SK-N-SH (cell line): ENCODE measurements around the gene RPL29. TPM values are rescaled to one million over a fixed set of nuclear protein-coding genes. Genes with fewer than 3 reads are reported as not detected.

ENCODE experiments used
- CTCF ChIA-PET: fragments of 300-600, 350-600 bp; formaldehyde crosslinking; extraction: SDS; loops from one replicate; lab custom pipeline; 2021; lab: Yijun Ruan, JAX
- POLR2A ChIA-PET: fragments of 350-600 bp; sonication (Branson Sonifier 250); formaldehyde crosslinking; extraction: SDS; loops from one replicate; lab custom pipeline; 2020; ENCODE audit warnings: antibody characterized with exemption, inconsistent platforms; lab: Yijun Ruan, JAX
- DNase-seq: peaks from one replicate; pipeline ENCODE4 v3.0.0; 2012
- H2AFZ ChIP-seq: fragments of 200-600 bp; sonication (generic); 2 replicates; pipeline ENCODE4 v1.8.1; 2016; ENCODE audit warnings: antibody characterized with exemption, mild to moderate bottlenecking, low read depth
- H3F3A ChIP-seq: fragments of 200-600 bp; sonication (generic); replicated peaks from 2 replicates; pipeline ENCODE3; 2016; ENCODE audit warnings: antibody characterized with exemption, mild to moderate bottlenecking; ENCODE audit not compliant: insufficient read depth
- H3K27ac ChIP-seq, 2 experiments: fragments of 200-500 bp in 1 of 2; fragments of 200-600 bp in 1 of 2; sonication (Bioruptor generic) in 1 of 2; sonication (generic), shearing (Covaris generic) in 1 of 2; 2 replicates each; pipeline versions ENCODE4 v1.5.1 to v1.6.1; 2014 to 2016; ENCODE audit warnings: low read depth in 2 of 2, inconsistent platforms in 1 of 2, low read length in 1 of 2, mild to moderate bottlenecking in 1 of 2, mixed read lengths in 1 of 2
- H3K27me3 ChIP-seq: fragments of 200-600 bp; sonication (generic), shearing (Covaris generic); 2 replicates; pipeline ENCODE4 v1.6.1; 2016; ENCODE audit warnings: mixed run types; ENCODE audit not compliant: insufficient read depth
- H3K36me3 ChIP-seq, 2 experiments: fragments of 200-500 bp in 1 of 2; fragments of 200-600 bp in 1 of 2; sonication (Bioruptor generic) in 1 of 2; sonication (generic) in 1 of 2; replicated peaks in 1 of 2; 2 replicates each; pipeline versions ENCODE3 to v1.5.1; 2014 to 2016; ENCODE audit warnings: low read length in 1 of 2, mild to moderate bottlenecking in 1 of 2; ENCODE audit not compliant: insufficient read depth in 2 of 2, control insufficient read depth in 1 of 2
- H3K4me1 ChIP-seq, 2 experiments: fragments of 200-500 bp in 1 of 2; fragments of 200-600 bp in 1 of 2; sonication (Bioruptor generic) in 1 of 2; sonication (generic), shearing (Covaris generic) in 1 of 2; 2 replicates each; pipeline versions ENCODE4 v1.5.1 to v1.6.1; 2014 to 2016; ENCODE audit warnings: low read depth in 1 of 2, low read length in 1 of 2, mixed run types in 1 of 2; ENCODE audit not compliant: insufficient read depth in 2 of 2, control insufficient read depth in 1 of 2
- H3K4me2 ChIP-seq: fragments of 200-600 bp; sonication (generic), shearing (Covaris generic); 2 replicates; pipeline ENCODE4 v1.6.1; 2017; ENCODE audit warnings: mixed run types
- H3K4me3 ChIP-seq, 2 experiments: fragments of 200-500 bp in 1 of 2; fragments of 200-600 bp in 1 of 2; sonication (Bioruptor generic) in 1 of 2; sonication (generic), shearing (Covaris generic) in 1 of 2; 2 replicates each; pipeline versions ENCODE4 v1.5.1 to v1.8.1; 2014 to 2016; ENCODE audit warnings: low read depth in 2 of 2, inconsistent platforms in 1 of 2, low read length in 1 of 2, mild to moderate bottlenecking in 1 of 2, mixed read lengths in 1 of 2, moderate library complexity in 1 of 2
- H3K79me2 ChIP-seq: fragments of 200-600 bp; sonication (generic); 2 replicates; pipeline ENCODE4 v1.8.1; 2017; ENCODE audit warnings: mild to moderate bottlenecking; ENCODE audit not compliant: insufficient read depth
- H3K9ac ChIP-seq: fragments of 200-600 bp; sonication (generic); 2 replicates; pipeline ENCODE4 v1.6.1; 2017; ENCODE audit warnings: mixed run types
- H3K9me2 ChIP-seq: fragments of 200-600 bp; sonication (generic); 2 replicates; pipeline ENCODE4 v1.6.1; 2017; ENCODE audit warnings: mixed run types
- H3K9me3 ChIP-seq: fragments of 200-600 bp; sonication (generic); 2 replicates; pipeline ENCODE4 v1.6.1; 2017; ENCODE audit warnings: mixed run types, mild to moderate bottlenecking, moderate library complexity
- H4K20me1 ChIP-seq: fragments of 200-600 bp; sonication (generic); 2 replicates; pipeline ENCODE4 v1.6.1; 2017; ENCODE audit warnings: mild to moderate bottlenecking, mixed run types; ENCODE audit not compliant: insufficient read depth
- CTCF ChIP-seq: fragments of 200-600 bp; sonication (generic); IDR thresholded peaks from 2 replicates; pipeline ENCODE4 v1.6.1; 2017; ENCODE audit warnings: antibody characterized with exemption, mild to moderate bottlenecking, moderate library complexity
- EP300 ChIP-seq, 2 experiments: IDR thresholded peaks; 2 replicates each; pipeline versions ENCODE4 v1.4.0 to v1.6.1; 2012; ENCODE audit warnings: borderline replicate concordance in 1 of 2, low read depth in 1 of 2, low read length in 1 of 2
- JUND ChIP-seq: IDR thresholded peaks from 2 replicates; pipeline ENCODE4 v1.4.0; 2012
- MAX ChIP-seq: IDR thresholded peaks from 2 replicates; pipeline ENCODE4 v1.4.0; 2012; ENCODE audit warnings: low read depth
- MEF2A ChIP-seq: IDR thresholded peaks from 2 replicates; pipeline ENCODE4 v1.4.0; 2012; ENCODE audit warnings: low read depth, borderline replicate concordance
- NRF1 ChIP-seq: IDR thresholded peaks from 2 replicates; pipeline ENCODE4 v1.6.1; 2012; ENCODE audit warnings: low read depth, mild to moderate bottlenecking, low read length
- RAD21 ChIP-seq: IDR thresholded peaks from 2 replicates; pipeline ENCODE4 v1.6.1; 2012; ENCODE audit warnings: mild to moderate bottlenecking, low read length
- RXRA ChIP-seq: IDR thresholded peaks from 2 replicates; pipeline ENCODE4 v1.4.0; 2012; ENCODE audit warnings: low read depth, mild to moderate bottlenecking, borderline replicate concordance
- TAF1 ChIP-seq: IDR thresholded peaks from 2 replicates; pipeline ENCODE4 v1.6.1; 2012; ENCODE audit warnings: low read depth, mild to moderate bottlenecking, low read length, moderate library complexity, borderline replicate concordance
- TEAD4 ChIP-seq: IDR thresholded peaks from 2 replicates; pipeline ENCODE4 v1.4.0; 2012; ENCODE audit warnings: mild to moderate bottlenecking, borderline replicate concordance; ENCODE audit not compliant: insufficient read depth
- USF2 ChIP-seq: fragments of 150-350 bp; IDR thresholded peaks from 2 replicates; pipeline ENCODE4 v1.6.1; 2017; ENCODE audit warnings: antibody characterized with exemption, low read length, low read depth, borderline replicate concordance
- YY1 ChIP-seq: IDR thresholded peaks from 2 replicates; pipeline ENCODE4 v1.4.0; 2012; ENCODE audit warnings: low read depth, mild to moderate bottlenecking
- WGBS: methylation state at CpG from one replicate; pipeline ENCODE4 v1.1.6; 2017; ENCODE audit warnings: low lambda C conversion rate; 5-methylcytosine and 5-hydroxymethylcytosine counted together
- polyA plus RNA-seq, 3 experiments: library from polyadenylated mRNA; depleted of rRNA; stranded (reverse); fragments of >200 nt; gene quantifications; 2 replicates each; pipeline ENCODE4 v1.2.3, GENCODE V29; 2012
- TF ChIP-seq, protein P1 (sequence below): IDR thresholded peaks from 2 replicates; pipeline ENCODE4 v1.4.0; 2012; ENCODE audit warnings: low read depth, borderline replicate concordance
- TF ChIP-seq, protein P2 (sequence below): IDR thresholded peaks from 2 replicates; pipeline ENCODE4 v1.6.1; 2012; ENCODE audit warnings: mild to moderate bottlenecking, low read depth, low read length, moderate library complexity

The RPL29 gene
- polyA plus RNA-seq, 1 of the 3 experiments (the other 2 are of a cell fraction): 3,173 TPM

DNA sequence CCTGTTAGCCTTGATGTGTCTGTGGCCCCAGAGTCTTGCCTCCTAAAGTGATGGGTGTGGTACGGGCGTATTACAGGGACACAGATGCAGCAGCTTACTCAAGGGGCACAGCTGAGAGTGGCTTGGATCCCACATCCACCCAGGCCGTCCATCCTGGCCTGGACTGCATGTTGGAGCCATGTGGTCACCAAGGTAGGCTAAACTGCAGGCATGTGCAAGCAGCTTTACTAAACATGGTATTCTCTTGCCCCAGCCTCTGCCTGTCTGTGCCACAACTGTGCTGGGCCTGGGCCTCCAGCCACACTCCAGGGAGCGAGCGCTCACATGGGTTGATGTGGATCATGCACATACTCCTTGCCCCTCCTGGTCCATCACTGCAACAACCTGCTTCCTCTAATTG is 46.6 kb downstream of the RPL29 start:
- no peaks in the 10 kb centered on the region for H3K79me2 ChIP-seq
- DNase-seq: no peak
- no peaks in the 10 kb centered on the region for H3K27me3 ChIP-seq
- no peak overlapping the region for H2AFZ ChIP-seq
- WGBS: 87% methylated on average over 3 of the region's 5 CpGs
- H3K4me1 ChIP-seq: peaks cover 0 to 4% of the 10 kb centered on the region in 2 experiments; a peak in 1 of 4 replicates
- H3K9ac ChIP-seq: no peak overlapping the region
- H3K27ac ChIP-seq: no peak overlapping the region
- POLR2A ChIA-PET: no interaction called here
- no peaks in the 10 kb centered on the region for H3K9me2 ChIP-seq
- H3K4me3 ChIP-seq: no peak overlapping the region
- peaks cover 14% of the 10 kb centered on the region for H3F3A ChIP-seq
- H3K36me3 ChIP-seq: peaks cover 0 to 2% of the 10 kb centered on the region in 2 experiments
- no peak for TF ChIP-seq TAF1
- no peak for TF ChIP-seq EP300 (IDR thresholded peaks at IDR 0.05; ENCODE audit: borderline replicate concordance in 1 of 2, low read depth in 1 of 2, low read length in 1 of 2)
- TF ChIP-seq USF2: no peak
- TF ChIP-seq NRF1: no peak
- TF ChIP-seq MAX: no peak
- no peak for TF ChIP-seq RXRA
- TF ChIP-seq MEF2A: no peak
- no peak for TF ChIP-seq CTCF
- no peak for TF ChIP-seq RAD21
- TF ChIP-seq, protein P1, sequence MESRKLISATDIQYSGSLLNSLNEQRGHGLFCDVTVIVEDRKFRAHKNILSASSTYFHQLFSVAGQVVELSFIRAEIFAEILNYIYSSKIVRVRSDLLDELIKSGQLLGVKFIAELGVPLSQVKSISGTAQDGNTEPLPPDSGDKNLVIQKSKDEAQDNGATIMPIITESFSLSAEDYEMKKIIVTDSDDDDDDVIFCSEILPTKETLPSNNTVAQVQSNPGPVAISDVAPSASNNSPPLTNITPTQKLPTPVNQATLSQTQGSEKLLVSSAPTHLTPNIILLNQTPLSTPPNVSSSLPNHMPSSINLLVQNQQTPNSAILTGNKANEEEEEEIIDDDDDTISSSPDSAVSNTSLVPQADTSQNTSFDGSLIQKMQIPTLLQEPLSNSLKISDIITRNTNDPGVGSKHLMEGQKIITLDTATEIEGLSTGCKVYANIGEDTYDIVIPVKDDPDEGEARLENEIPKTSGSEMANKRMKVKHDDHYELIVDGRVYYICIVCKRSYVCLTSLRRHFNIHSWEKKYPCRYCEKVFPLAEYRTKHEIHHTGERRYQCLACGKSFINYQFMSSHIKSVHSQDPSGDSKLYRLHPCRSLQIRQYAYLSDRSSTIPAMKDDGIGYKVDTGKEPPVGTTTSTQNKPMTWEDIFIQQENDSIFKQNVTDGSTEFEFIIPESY: no peak
- CTCF ChIA-PET: interaction anchor here (0.8 kb wide), 1 partner anchor 35 kb away, joined by 3 read pairs; no protein-coding TSS in a partner anchor
- no peaks in the 10 kb centered on the region for H4K20me1 ChIP-seq
- no peaks in the 10 kb centered on the region for H3K9me3 ChIP-seq
- no peak overlapping the region for H3K4me2 ChIP-seq

- CTCF ChIA-PET: interaction anchor here (2.0 kb wide), 1 partner anchor 25 kb away, joined by 14 read pairs; the partner anchor contains the start of gene ABHD14B
- no peak overlapping the region for H3K4me2 ChIP-seq
- POLR2A ChIA-PET: no interaction called here
- peaks cover 3% of the 10 kb centered on the region in 2 experiments; a peak in 2 of 4 replicates for H3K4me1 ChIP-seq
- no peaks in the 10 kb centered on the region for H3K9me2 ChIP-seq
- H3K9me3 ChIP-seq: no peaks in the 10 kb centered on the region
- H3K9ac ChIP-seq: no peak overlapping the region
- no peak for DNase-seq
- no peak overlapping the region for H3K4me3 ChIP-seq
- peaks cover 6% of the 10 kb centered on the region for H3F3A ChIP-seq
- no peaks in the 10 kb centered on the region for H4K20me1 ChIP-seq
- 86% methylated on average over 7 of the region's 10 CpGs for WGBS
- H3K79me2 ChIP-seq: no peaks in the 10 kb centered on the region
- H3K36me3 ChIP-seq: peaks cover 0 to 2% of the 10 kb centered on the region in 2 experiments
- no peaks in the 10 kb centered on the region for H3K27me3 ChIP-seq
- H2AFZ ChIP-seq: no peak overlapping the region
- TF ChIP-seq YY1: no peak
- TF ChIP-seq, protein P1: no peak
- no peak for TF ChIP-seq JUND
- TF ChIP-seq, protein P2, sequence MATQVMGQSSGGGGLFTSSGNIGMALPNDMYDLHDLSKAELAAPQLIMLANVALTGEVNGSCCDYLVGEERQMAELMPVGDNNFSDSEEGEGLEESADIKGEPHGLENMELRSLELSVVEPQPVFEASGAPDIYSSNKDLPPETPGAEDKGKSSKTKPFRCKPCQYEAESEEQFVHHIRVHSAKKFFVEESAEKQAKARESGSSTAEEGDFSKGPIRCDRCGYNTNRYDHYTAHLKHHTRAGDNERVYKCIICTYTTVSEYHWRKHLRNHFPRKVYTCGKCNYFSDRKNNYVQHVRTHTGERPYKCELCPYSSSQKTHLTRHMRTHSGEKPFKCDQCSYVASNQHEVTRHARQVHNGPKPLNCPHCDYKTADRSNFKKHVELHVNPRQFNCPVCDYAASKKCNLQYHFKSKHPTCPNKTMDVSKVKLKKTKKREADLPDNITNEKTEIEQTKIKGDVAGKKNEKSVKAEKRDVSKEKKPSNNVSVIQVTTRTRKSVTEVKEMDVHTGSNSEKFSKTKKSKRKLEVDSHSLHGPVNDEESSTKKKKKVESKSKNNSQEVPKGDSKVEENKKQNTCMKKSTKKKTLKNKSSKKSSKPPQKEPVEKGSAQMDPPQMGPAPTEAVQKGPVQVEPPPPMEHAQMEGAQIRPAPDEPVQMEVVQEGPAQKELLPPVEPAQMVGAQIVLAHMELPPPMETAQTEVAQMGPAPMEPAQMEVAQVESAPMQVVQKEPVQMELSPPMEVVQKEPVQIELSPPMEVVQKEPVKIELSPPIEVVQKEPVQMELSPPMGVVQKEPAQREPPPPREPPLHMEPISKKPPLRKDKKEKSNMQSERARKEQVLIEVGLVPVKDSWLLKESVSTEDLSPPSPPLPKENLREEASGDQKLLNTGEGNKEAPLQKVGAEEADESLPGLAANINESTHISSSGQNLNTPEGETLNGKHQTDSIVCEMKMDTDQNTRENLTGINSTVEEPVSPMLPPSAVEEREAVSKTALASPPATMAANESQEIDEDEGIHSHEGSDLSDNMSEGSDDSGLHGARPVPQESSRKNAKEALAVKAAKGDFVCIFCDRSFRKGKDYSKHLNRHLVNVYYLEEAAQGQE: no peak
- TF ChIP-seq NRF1: no peak
- TF ChIP-seq TAF1: no peak
- no peak for TF ChIP-seq TEAD4
- no peak for TF ChIP-seq RXRA
- no peak for TF ChIP-seq MEF2A
- no peak overlapping the region for H3K27ac ChIP-seq
Measured at GRCh38 chr3:51948016-51948580, 47.6 kb downstream of the RPL29 start.
